HepG2 (cell line): Measurements from ENCODE around the gene NOL8. TPM values are rescaled to one million over a fixed set of nuclear protein-coding genes. Genes with fewer than 3 reads are reported as not detected.

Experiments used
- BCL6 ChIP-seq: IDR thresholded peaks from 2 replicates; pipeline ENCODE4 v1.6.1; 2016; ENCODE audit warnings: missing genetic modification reagents, missing compliant biosample characterization
- FOSL1 ChIP-seq: sonication (generic); formaldehyde crosslinking; IDR thresholded peaks from 2 replicates; pipeline ENCODE4 v1.9.0; 2021; ENCODE audit warnings: missing genetic modification reagents, borderline replicate concordance
- HOXA3 ChIP-seq: sonication (generic); formaldehyde crosslinking; IDR thresholded peaks from 2 replicates; pipeline ENCODE4 v1.5.0; 2020; ENCODE audit warnings: missing genetic modification reagents
- MAFK ChIP-seq, 2 experiments: IDR thresholded peaks in 1 of 2; conservative IDR thresholded peaks in 1 of 2; 2 replicates each; pipeline ENCODE4 v1.6.1; 2011; ENCODE audit warnings: improper control_type of control experiment in 2 of 2, low read length in 2 of 2
- MIXL1 ChIP-seq: IDR thresholded peaks from 2 replicates; pipeline ENCODE4 v1.6.1; 2016
- SIX4 ChIP-seq: sonication (generic); formaldehyde crosslinking; IDR thresholded peaks from 2 replicates; pipeline ENCODE4 v1.4.0; 2020; ENCODE audit warnings: missing genetic modification reagents
- SP2 ChIP-seq: sonication (generic); formaldehyde crosslinking; IDR thresholded peaks from 2 replicates; pipeline ENCODE4 v1.5.1; 2020; ENCODE audit warnings: mild to moderate bottlenecking, missing genetic modification reagents
- TCF7L2 ChIP-seq: IDR thresholded peaks from 2 replicates; pipeline ENCODE4 v1.6.1; 2011; ENCODE audit warnings: mild to moderate bottlenecking, low read depth, low read length, moderate library complexity
- YY1 ChIP-seq: IDR thresholded peaks from 2 replicates; pipeline ENCODE4 v1.6.1; 2011; ENCODE audit warnings: low read length, low read depth, moderate library complexity, mild to moderate bottlenecking; ENCODE audit not compliant: insufficient read depth, insufficient replicate concordance
- ZBTB7A ChIP-seq: sonication (generic); formaldehyde crosslinking; IDR thresholded peaks from 2 replicates; pipeline ENCODE4 v1.8.0; 2022; ENCODE audit warnings: mild to moderate bottlenecking, missing genetic modification reagents
- ZKSCAN8 ChIP-seq: IDR thresholded peaks from 2 replicates; pipeline ENCODE4 v1.6.1; 2016; ENCODE audit warnings: borderline replicate concordance, missing genetic modification reagents, missing compliant biosample characterization
- ZNF136 ChIP-seq: sonication (generic); formaldehyde crosslinking; IDR thresholded peaks from 2 replicates; pipeline ENCODE4 v1.8.1; 2022; ENCODE audit warnings: low read depth, mild to moderate bottlenecking, moderate library complexity, missing genetic modification reagents
- ZNF431 ChIP-seq: sonication (generic); formaldehyde crosslinking; IDR thresholded peaks from 2 replicates; pipeline ENCODE4 v1.9.0; 2022; ENCODE audit warnings: missing genetic modification reagents, low read depth, mild to moderate bottlenecking, borderline replicate concordance
- ZNF484 ChIP-seq: sonication (generic); formaldehyde crosslinking; IDR thresholded peaks from 2 replicates; pipeline ENCODE4 v1.5.1; 2020; ENCODE audit warnings: mild to moderate bottlenecking, low read depth, missing genetic modification reagents, borderline replicate concordance
- ZNF768 ChIP-seq: sonication (generic); formaldehyde crosslinking; IDR thresholded peaks from 2 replicates; pipeline ENCODE4 v1.4.0; 2020; ENCODE audit warnings: missing genetic modification reagents
- polyA plus RNA-seq, 8 experiments: library from polyadenylated mRNA; depleted of rRNA in 3 of 8; stranded (reverse) in 7 of 8; unstranded in 1 of 8; fragments of >200 nt; fragmentation: Illumina TruSeq in 4 of 8; extraction: Trizol in 4 of 8; gene quantifications; 2 replicates each; pipeline versions ENCODE4 v1.2.1 to v1.2.3, GENCODE V29; 2011 to 2016; ENCODE audit warnings: low read depth in 4 of 8, missing spikeins in 1 of 8, mixed read lengths in 1 of 8; ENCODE audit not compliant: insufficient read depth in 1 of 8
- total RNA-seq, 5 experiments: library from RNA; depleted of rRNA; stranded (reverse); fragments of >200 nt; fragmentation: Illumina TruSeq; extraction: Trizol; gene quantifications; 2 replicates each; pipeline ENCODE4 v1.2.3, GENCODE V29; 2016; ENCODE audit warnings: low read depth in 1 of 5
- TF ChIP-seq, protein P1 (sequence below): sonication (generic); formaldehyde crosslinking; IDR thresholded peaks from 2 replicates; pipeline ENCODE4 v1.9.0; 2022; ENCODE audit warnings: missing genetic modification reagents, mild to moderate bottlenecking, borderline replicate concordance
- TF ChIP-seq, protein P2 (sequence below): sonication (generic); formaldehyde crosslinking; IDR thresholded peaks from 2 replicates; pipeline ENCODE4 v1.9.0; 2021; ENCODE audit warnings: missing genetic modification reagents, borderline replicate concordance
- TF ChIP-seq, protein P3 (sequence below): sonication (generic); formaldehyde crosslinking; IDR thresholded peaks from 2 replicates; pipeline ENCODE4 v1.8.1; 2023; ENCODE audit warnings: mild to moderate bottlenecking, missing genetic modification reagents
- TF ChIP-seq, protein P4 (sequence below): IDR thresholded peaks from 2 replicates; pipeline ENCODE4 v1.6.1; 2016; ENCODE audit warnings: mild to moderate bottlenecking, missing biosample characterization, missing genetic modification reagents
- TF ChIP-seq, protein P5 (sequence below): sonication (generic); formaldehyde crosslinking; IDR thresholded peaks from 2 replicates; pipeline ENCODE4 v1.5.1; 2020; ENCODE audit warnings: mild to moderate bottlenecking, missing genetic modification reagents, moderate library complexity

Gene NOL8
- total and polyA plus RNA-seq, 2 of the 13 experiments (the other 11 are each of a cell fraction or from before 2014, with no cell fraction given) = 12.8 to 36.3 TPM

DNA sequence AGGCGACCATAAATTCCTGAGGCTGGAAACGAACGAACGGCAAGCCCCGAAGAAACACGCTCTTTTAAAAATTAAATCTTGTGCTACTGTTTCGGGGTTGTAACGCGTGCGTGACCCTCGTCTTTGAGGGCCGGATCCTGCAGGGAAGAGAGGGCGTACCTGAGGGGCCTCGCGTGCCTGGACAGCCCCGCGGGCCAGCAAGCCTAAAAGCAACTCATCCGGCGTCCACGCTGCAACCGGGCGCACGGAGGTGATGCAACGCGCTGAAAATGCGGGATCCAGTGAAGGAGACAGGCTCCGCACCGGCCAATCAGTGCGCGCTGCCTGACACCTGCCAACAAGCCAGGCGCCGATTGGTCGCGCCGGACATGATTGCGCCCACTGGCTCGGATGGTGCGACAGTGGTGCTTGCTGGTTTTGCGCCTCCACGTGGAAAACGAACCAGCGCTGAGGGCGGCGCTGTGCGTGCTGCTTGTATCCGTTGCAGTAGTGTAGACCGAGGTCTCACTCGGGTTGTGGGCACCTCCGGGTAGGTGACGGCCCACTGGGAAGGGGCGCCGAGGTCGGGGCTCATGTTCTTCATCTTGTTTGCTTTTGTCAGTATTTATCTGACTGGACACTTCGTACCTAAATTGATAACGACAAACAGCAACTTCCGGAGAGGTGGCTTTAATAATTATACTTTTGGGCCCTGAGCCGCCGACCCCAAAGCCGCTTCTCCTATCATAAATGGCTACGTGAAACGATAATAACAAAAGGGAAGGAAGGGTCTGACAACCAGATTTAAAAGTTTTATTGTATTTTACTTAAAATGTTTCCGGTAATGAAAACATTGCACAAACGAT is 31.5 kb downstream of the NOL8 start, which contains the start of gene IARS1 (continued):
- TF ChIP-seq, protein P1, sequence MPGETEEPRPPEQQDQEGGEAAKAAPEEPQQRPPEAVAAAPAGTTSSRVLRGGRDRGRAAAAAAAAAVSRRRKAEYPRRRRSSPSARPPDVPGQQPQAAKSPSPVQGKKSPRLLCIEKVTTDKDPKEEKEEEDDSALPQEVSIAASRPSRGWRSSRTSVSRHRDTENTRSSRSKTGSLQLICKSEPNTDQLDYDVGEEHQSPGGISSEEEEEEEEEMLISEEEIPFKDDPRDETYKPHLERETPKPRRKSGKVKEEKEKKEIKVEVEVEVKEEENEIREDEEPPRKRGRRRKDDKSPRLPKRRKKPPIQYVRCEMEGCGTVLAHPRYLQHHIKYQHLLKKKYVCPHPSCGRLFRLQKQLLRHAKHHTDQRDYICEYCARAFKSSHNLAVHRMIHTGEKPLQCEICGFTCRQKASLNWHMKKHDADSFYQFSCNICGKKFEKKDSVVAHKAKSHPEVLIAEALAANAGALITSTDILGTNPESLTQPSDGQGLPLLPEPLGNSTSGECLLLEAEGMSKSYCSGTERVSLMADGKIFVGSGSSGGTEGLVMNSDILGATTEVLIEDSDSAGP (CRISPR knock-in tag) = peak; percentile 94
- TF ChIP-seq ZNF136 (CRISPR knock-in tag) (peak; percentile 44; the same call in 1 of the 2 replicates), BCL6 (CRISPR knock-in tag) (peak; percentile 49; the same call in 1 of the 2 replicates), YY1 (peak; percentile 79), MAFK (conservative IDR thresholded peaks at IDR 0.05 in 1 of 2, IDR thresholded peaks at IDR 0.05 in 1 of 2; ENCODE audit: low read length in 2 of 2) (no peak), SIX4 (CRISPR knock-in tag) (peak; percentile 70), TCF7L2 (no peak), ZNF484 (CRISPR knock-in tag) (no peak), MIXL1 (CRISPR knock-in tag) (peak; percentile 66; the same call in 1 of the 2 replicates), ZBTB7A (CRISPR knock-in tag) (0 out of 2 replicates have a peak, but pooled peaks have one; percentile 28), HOXA3 (CRISPR knock-in tag) (peak; percentile 95), SP2 (CRISPR knock-in tag) (no peak; the same call in 1 of the 2 replicates), FOSL1 (CRISPR knock-in tag) (no peak), ZNF431 (CRISPR knock-in tag) (peak; percentile 92; the same call in 1 of the 2 replicates), ZKSCAN8 (CRISPR knock-in tag) (0 out of 2 replicates have a peak, but pooled peaks have one; percentile 77), ZNF768 (peak; percentile 78; the same call in 1 of the 2 replicates)
- TF ChIP-seq, protein P2, sequence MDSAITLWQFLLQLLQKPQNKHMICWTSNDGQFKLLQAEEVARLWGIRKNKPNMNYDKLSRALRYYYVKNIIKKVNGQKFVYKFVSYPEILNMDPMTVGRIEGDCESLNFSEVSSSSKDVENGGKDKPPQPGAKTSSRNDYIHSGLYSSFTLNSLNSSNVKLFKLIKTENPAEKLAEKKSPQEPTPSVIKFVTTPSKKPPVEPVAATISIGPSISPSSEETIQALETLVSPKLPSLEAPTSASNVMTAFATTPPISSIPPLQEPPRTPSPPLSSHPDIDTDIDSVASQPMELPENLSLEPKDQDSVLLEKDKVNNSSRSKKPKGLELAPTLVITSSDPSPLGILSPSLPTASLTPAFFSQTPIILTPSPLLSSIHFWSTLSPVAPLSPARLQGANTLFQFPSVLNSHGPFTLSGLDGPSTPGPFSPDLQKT (CRISPR knock-in tag) = no peak
- TF ChIP-seq, protein P3, sequence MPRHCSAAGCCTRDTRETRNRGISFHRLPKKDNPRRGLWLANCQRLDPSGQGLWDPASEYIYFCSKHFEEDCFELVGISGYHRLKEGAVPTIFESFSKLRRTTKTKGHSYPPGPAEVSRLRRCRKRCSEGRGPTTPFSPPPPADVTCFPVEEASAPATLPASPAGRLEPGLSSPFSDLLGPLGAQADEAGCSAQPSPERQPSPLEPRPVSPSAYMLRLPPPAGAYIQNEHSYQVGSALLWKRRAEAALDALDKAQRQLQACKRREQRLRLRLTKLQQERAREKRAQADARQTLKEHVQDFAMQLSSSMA (CRISPR knock-in tag) = 0 out of 2 replicates have a peak, but pooled peaks have one; percentile 23
- TF ChIP-seq, protein P4, sequence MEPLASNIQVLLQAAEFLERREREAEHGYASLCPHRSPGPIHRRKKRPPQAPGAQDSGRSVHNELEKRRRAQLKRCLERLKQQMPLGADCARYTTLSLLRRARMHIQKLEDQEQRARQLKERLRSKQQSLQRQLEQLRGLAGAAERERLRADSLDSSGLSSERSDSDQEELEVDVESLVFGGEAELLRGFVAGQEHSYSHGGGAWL (CRISPR knock-in tag) = peak; percentile 97
- TF ChIP-seq, protein P5, sequence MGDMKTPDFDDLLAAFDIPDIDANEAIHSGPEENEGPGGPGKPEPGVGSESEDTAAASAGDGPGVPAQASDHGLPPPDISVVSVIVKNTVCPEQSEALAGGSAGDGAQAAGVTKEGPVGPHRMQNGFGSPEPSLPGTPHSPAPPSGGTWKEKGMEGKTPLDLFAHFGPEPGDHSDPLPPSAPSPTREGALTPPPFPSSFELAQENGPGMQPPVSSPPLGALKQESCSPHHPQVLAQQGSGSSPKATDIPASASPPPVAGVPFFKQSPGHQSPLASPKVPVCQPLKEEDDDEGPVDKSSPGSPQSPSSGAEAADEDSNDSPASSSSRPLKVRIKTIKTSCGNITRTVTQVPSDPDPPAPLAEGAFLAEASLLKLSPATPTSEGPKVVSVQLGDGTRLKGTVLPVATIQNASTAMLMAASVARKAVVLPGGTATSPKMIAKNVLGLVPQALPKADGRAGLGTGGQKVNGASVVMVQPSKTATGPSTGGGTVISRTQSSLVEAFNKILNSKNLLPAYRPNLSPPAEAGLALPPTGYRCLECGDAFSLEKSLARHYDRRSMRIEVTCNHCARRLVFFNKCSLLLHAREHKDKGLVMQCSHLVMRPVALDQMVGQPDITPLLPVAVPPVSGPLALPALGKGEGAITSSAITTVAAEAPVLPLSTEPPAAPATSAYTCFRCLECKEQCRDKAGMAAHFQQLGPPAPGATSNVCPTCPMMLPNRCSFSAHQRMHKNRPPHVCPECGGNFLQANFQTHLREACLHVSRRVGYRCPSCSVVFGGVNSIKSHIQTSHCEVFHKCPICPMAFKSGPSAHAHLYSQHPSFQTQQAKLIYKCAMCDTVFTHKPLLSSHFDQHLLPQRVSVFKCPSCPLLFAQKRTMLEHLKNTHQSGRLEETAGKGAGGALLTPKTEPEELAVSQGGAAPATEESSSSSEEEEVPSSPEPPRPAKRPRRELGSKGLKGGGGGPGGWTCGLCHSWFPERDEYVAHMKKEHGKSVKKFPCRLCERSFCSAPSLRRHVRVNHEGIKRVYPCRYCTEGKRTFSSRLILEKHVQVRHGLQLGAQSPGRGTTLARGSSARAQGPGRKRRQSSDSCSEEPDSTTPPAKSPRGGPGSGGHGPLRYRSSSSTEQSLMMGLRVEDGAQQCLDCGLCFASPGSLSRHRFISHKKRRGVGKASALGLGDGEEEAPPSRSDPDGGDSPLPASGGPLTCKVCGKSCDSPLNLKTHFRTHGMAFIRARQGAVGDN (CRISPR knock-in tag) = peak; percentile 99
